ENCODE results near the gene SFSWAP.
A peak's percentile ranks its signal among the peaks of the same experiment; 100 is the strongest.
"Not testable (repeated sequence)": the region's sequence is repeated elsewhere in the genome, so short reads cannot be mapped to it uniquely, and the experiment has no call there.

SFSWAP gene

DNA sequence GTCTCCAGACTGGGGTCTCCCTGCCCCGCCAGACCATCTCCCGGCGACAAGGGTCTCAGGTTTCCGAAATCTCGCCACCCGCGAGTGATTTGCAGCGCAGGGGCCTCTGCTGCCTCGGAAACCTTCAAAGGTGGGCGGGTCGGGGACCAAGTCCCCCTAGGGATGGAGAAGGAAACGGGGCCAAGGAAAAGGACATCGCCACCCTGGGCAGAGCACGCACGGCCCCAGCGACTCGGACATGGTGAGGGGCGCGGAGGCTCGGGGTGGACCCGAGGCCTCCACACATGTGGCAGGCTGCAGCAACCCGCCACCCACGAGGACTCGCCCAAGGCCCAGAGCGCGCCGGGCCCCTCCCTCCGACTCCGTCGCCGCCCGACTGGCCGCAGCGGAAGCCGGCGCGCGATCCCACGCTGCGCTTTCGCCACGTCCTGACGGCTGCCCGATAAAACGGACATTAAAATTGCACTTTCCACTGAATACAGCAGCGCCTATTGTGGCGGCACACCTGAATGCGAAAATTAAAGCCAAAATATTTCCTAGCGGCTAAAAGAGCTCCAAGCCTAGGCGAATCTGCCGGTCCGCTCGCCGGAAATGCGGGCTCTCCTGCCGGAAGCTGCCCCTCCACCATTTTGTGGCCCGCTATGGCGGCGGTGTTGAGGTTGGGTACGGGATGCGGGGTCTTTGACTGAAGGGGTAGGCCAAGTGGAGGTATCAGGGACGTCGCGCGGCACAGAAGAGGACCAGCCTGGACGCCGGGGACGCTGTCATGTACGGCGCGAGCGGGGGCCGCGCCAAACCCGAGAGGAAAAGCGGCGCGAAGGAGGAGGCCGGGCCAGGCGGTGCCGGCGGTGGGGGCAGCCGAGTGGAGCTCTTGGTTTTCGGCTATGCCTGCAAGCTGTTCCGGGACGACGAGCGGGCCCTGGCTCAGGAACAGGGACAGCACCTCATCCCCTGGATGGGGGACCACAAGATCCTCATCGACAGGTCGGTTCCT, at the start of gene SFSWAP:
SFSWAP (plus strand) TSS at position 627 of the 994 bp plus-strand sequence; CDS start at position 767, 140 bp downstream.
- Histone ChIP-seq H3K9ac (ENCODE audit: low read depth in 1 of 2, low read length in 2 of 2) (peak within 1 kb of the TSS; percentile 92 to 93), H3K27ac (ENCODE audit: low read depth in 2 of 2, low read length in 2 of 2) (peak within 1 kb of the TSS; percentile 91 to 94), H3K4me1 (ENCODE audit: control insufficient read depth in 2 of 2, insufficient read depth in 2 of 2, low read length in 2 of 2) (peaks cover 16 to 17% of the 10 kb centered on the region in 2 donors), H3K36me3 (ENCODE audit: control insufficient read depth in 2 of 2, insufficient read depth in 2 of 2, low read length in 2 of 2) (peaks cover 17 to 21% of the 10 kb centered on the region in 2 donors), H3K4me3 (ENCODE audit: low read length in 2 of 2) (peak within 1 kb of the TSS; percentile 95 to 96), H3K27me3 (ENCODE audit: control insufficient read depth in 2 of 2, insufficient read depth in 2 of 2, low read length in 2 of 2) (no peaks in the 10 kb centered on the region), H3K9me3 (ENCODE audit: control insufficient read depth in 2 of 2, low read length in 2 of 2) (no peaks in the 10 kb centered on the region)

GRCh38 chr12:131661170-131661985, 49.5 kb upstream of the SFSWAP start:
- not testable (repeated sequence) for H3K36me3 ChIP-seq (ENCODE audit: control insufficient read depth in 2 of 2, insufficient read depth in 2 of 2, low read length in 2 of 2); H3K4me1 ChIP-seq (ENCODE audit: control insufficient read depth in 2 of 2, insufficient read depth in 2 of 2, low read length in 2 of 2); H3K9me3 ChIP-seq (ENCODE audit: control insufficient read depth in 2 of 2, low read length in 2 of 2); H3K9ac ChIP-seq (ENCODE audit: low read depth in 1 of 2, low read length in 2 of 2); H3K27me3 ChIP-seq (ENCODE audit: control insufficient read depth in 2 of 2, insufficient read depth in 2 of 2, low read length in 2 of 2); H3K4me3 ChIP-seq (ENCODE audit: low read length in 2 of 2); H3K27ac ChIP-seq (ENCODE audit: low read depth in 2 of 2, low read length in 2 of 2)

- H3K27me3 ChIP-seq (ENCODE audit: control insufficient read depth in 2 of 2, insufficient read depth in 2 of 2, low read length in 2 of 2); H3K9ac ChIP-seq (ENCODE audit: low read depth in 1 of 2, low read length in 2 of 2); H3K27ac ChIP-seq (ENCODE audit: low read depth in 2 of 2, low read length in 2 of 2); H3K9me3 ChIP-seq (ENCODE audit: control insufficient read depth in 2 of 2, low read length in 2 of 2); H3K4me1 ChIP-seq (ENCODE audit: control insufficient read depth in 2 of 2, insufficient read depth in 2 of 2, low read length in 2 of 2); H3K4me3 ChIP-seq (ENCODE audit: low read length in 2 of 2); H3K36me3 ChIP-seq (ENCODE audit: control insufficient read depth in 2 of 2, insufficient read depth in 2 of 2, low read length in 2 of 2): not testable (repeated sequence)
Observed at GRCh38 chr12:131661986-131662288, 49.0 kb upstream of the SFSWAP start.

DNA sequence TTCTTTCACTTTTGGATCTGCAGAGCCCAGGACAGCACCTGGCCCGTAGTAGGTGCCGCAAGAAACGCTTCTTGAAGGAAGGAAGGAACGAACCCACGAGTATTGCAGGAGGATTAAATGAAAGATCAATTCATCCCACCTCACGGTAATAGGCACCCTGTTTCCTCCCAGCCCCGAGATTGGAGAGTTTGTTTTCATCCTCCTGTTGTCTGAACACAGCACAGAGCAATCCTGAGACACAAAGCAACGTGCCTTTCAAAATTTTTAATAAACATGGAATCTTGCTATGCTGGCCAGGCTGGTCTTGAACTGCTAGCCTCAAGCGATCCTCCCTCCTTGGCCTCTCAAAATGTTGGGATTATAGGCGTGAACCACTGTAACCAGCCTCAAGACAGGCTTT, 48.5 kb upstream of the SFSWAP start:
- not testable (repeated sequence) for H3K9ac ChIP-seq (ENCODE audit: low read depth in 1 of 2, low read length in 2 of 2); H3K27ac ChIP-seq (ENCODE audit: low read depth in 2 of 2, low read length in 2 of 2); H3K4me3 ChIP-seq (ENCODE audit: low read length in 2 of 2); H3K36me3 ChIP-seq (ENCODE audit: control insufficient read depth in 2 of 2, insufficient read depth in 2 of 2, low read length in 2 of 2); H3K9me3 ChIP-seq (ENCODE audit: control insufficient read depth in 2 of 2, low read length in 2 of 2); H3K27me3 ChIP-seq (ENCODE audit: control insufficient read depth in 2 of 2, insufficient read depth in 2 of 2, low read length in 2 of 2); H3K4me1 ChIP-seq (ENCODE audit: control insufficient read depth in 2 of 2, insufficient read depth in 2 of 2, low read length in 2 of 2)

DNA sequence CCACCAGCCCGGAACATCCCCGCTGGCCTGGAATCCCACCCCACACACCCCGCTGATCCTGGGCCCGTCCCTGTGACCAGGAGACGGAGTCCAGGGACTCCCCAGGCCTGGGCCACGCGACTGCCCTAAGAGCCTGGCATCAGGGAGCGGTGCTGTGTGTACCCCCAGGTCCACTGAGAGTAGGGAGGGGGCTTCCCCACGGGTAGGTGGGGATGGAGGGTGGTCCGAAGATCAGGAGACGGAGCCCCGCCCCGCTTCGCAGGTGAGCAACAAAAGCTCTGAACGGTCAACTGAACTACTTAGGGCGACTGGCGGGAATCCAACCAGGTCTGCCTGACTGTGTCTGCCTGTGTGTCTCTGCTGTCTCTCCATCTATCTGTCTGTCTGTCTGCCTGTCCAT, 45.2 kb upstream of the SFSWAP start:
- not testable (repeated sequence) for H3K27me3 ChIP-seq (ENCODE audit: control insufficient read depth in 2 of 2, insufficient read depth in 2 of 2, low read length in 2 of 2); H3K9me3 ChIP-seq (ENCODE audit: control insufficient read depth in 2 of 2, low read length in 2 of 2); H3K4me3 ChIP-seq (ENCODE audit: low read length in 2 of 2); H3K36me3 ChIP-seq (ENCODE audit: control insufficient read depth in 2 of 2, insufficient read depth in 2 of 2, low read length in 2 of 2); H3K27ac ChIP-seq (ENCODE audit: low read depth in 2 of 2, low read length in 2 of 2); H3K4me1 ChIP-seq (ENCODE audit: control insufficient read depth in 2 of 2, insufficient read depth in 2 of 2, low read length in 2 of 2); H3K9ac ChIP-seq (ENCODE audit: low read depth in 1 of 2, low read length in 2 of 2)

- not testable (repeated sequence) for H3K9ac ChIP-seq (ENCODE audit: low read depth in 1 of 2, low read length in 2 of 2); H3K27me3 ChIP-seq (ENCODE audit: control insufficient read depth in 2 of 2, insufficient read depth in 2 of 2, low read length in 2 of 2); H3K27ac ChIP-seq (ENCODE audit: low read depth in 2 of 2, low read length in 2 of 2); H3K9me3 ChIP-seq (ENCODE audit: control insufficient read depth in 2 of 2, low read length in 2 of 2); H3K36me3 ChIP-seq (ENCODE audit: control insufficient read depth in 2 of 2, insufficient read depth in 2 of 2, low read length in 2 of 2); H3K4me1 ChIP-seq (ENCODE audit: control insufficient read depth in 2 of 2, insufficient read depth in 2 of 2, low read length in 2 of 2); H3K4me3 ChIP-seq (ENCODE audit: low read length in 2 of 2)
Observed at GRCh38 chr12:131666486-131666885, 44.4 kb upstream of the SFSWAP start.

DNA sequence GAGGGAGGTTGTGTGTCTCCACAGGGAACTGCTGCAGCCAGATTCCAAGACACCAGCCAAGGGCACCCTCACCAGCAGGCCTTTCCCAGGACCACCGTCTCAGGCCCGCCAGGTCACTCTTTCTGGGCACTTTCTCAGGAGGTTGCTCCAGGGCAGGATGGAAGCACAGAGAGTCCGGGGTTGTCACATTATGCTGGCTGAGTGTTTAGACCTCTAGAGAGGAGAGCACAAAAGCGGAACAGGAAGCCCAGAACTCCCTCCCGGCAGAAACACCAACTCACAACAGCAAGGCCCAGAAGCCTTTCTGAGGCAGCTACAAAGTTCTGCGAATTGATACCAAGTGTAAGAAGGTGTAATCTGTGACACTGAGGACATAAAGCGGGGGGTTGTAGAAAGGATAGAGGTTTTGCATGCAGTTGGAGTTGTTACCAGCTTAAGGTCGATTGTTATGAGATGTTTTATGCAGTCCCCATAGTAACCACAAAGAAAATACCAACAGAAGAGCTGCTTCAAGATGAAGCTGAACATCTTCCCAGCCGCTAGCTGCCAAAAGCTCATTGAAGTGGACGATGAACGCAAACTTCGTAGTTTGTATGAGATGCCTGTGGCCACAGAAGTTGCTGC, 43.8 kb upstream of the SFSWAP start:
- not testable (repeated sequence) for H3K9me3 ChIP-seq (ENCODE audit: control insufficient read depth in 2 of 2, low read length in 2 of 2); H3K27ac ChIP-seq (ENCODE audit: low read depth in 2 of 2, low read length in 2 of 2); H3K4me1 ChIP-seq (ENCODE audit: control insufficient read depth in 2 of 2, insufficient read depth in 2 of 2, low read length in 2 of 2); H3K27me3 ChIP-seq (ENCODE audit: control insufficient read depth in 2 of 2, insufficient read depth in 2 of 2, low read length in 2 of 2); H3K36me3 ChIP-seq (ENCODE audit: control insufficient read depth in 2 of 2, insufficient read depth in 2 of 2, low read length in 2 of 2); H3K4me3 ChIP-seq (ENCODE audit: low read length in 2 of 2); H3K9ac ChIP-seq (ENCODE audit: low read depth in 1 of 2, low read length in 2 of 2)

DNA sequence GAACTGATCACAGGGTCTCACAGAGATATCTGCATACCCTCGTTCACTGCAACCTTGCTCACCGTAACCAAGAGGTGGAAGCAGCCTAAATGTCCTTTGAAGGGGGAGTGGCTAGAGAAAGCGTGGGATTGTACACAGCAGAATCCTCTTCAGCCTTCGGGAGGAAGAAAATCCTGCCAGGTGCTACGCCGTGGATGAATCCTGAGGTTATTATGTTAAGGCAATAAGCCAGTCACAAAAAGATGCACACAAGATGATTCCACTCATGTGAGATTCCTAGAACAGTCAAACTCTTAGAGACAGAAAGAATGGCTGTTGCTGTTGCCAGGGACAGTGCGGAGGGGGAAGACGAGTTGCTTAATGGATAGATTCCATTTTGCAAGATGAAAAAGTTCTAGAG, 39.6 kb upstream of the SFSWAP start:
- no peaks in the 10 kb centered on the region for H3K4me1 ChIP-seq (ENCODE audit: control insufficient read depth in 2 of 2, insufficient read depth in 2 of 2, low read length in 2 of 2)
- H3K9ac ChIP-seq (ENCODE audit: low read depth in 1 of 2, low read length in 2 of 2), result no peak overlapping the region
- no peaks in the 10 kb centered on the region for H3K36me3 ChIP-seq (ENCODE audit: control insufficient read depth in 2 of 2, insufficient read depth in 2 of 2, low read length in 2 of 2)
- H3K27me3 ChIP-seq (ENCODE audit: control insufficient read depth in 2 of 2, insufficient read depth in 2 of 2, low read length in 2 of 2), result no peaks in the 10 kb centered on the region
- H3K27ac ChIP-seq (ENCODE audit: low read depth in 2 of 2, low read length in 2 of 2), result no peak overlapping the region
- no peak overlapping the region for H3K4me3 ChIP-seq (ENCODE audit: low read length in 2 of 2)
- no peaks in the 10 kb centered on the region for H3K9me3 ChIP-seq (ENCODE audit: control insufficient read depth in 2 of 2, low read length in 2 of 2)

- Histone ChIP-seq H3K36me3 (ENCODE audit: control insufficient read depth in 2 of 2, insufficient read depth in 2 of 2, low read length in 2 of 2) (no peaks in the 10 kb centered on the region), H3K27ac (ENCODE audit: low read depth in 2 of 2, low read length in 2 of 2) (no peak overlapping the region), H3K9me3 (ENCODE audit: control insufficient read depth in 2 of 2, low read length in 2 of 2) (no peaks in the 10 kb centered on the region), H3K27me3 (ENCODE audit: control insufficient read depth in 2 of 2, insufficient read depth in 2 of 2, low read length in 2 of 2) (no peaks in the 10 kb centered on the region), H3K9ac (ENCODE audit: low read depth in 1 of 2, low read length in 2 of 2) (no peak overlapping the region), H3K4me3 (ENCODE audit: low read length in 2 of 2) (no peak overlapping the region), H3K4me1 (ENCODE audit: control insufficient read depth in 2 of 2, insufficient read depth in 2 of 2, low read length in 2 of 2) (no peaks in the 10 kb centered on the region)
Observed at GRCh38 chr12:131671871-131672270, 39.0 kb upstream of the SFSWAP start.

Measured in mucosa of rectum (tissue), 2 donors.